GM21786 (cell line): ENCODE measurements around the gene REL.

ENCODE experiments used
- ATAC-seq: cut with Tn5 transposase; IDR thresholded peaks from one replicate; pipeline ENCODE4 v1.9.1; 2021; ENCODE audit not compliant: unreplicated experiment

Gene REL

GRCh38 chr2:60962528-60962927 is 81.2 kb downstream of the REL start:
- no peak for ATAC-seq

- ATAC-seq, result no peak
Observed at GRCh38 chr2:60963190-60963589, 81.8 kb downstream of the REL start.

GRCh38 chr2:60964651-60965498 is 83.5 kb downstream of the REL start:
- no peak for ATAC-seq

GRCh38 chr2:60965499-60965785 is 84.1 kb downstream of the REL start:
- no peak for ATAC-seq

- peak; percentile 69 for ATAC-seq
Observed at GRCh38 chr2:60966507-60967405, 85.4 kb downstream of the REL start.

- no peak for ATAC-seq
Observed at GRCh38 chr2:60972889-60973656, 91.7 kb downstream of the REL start.

- ATAC-seq, result no peak
Observed at GRCh38 chr2:60973705-60974104, 92.3 kb downstream of the REL start.

- no peak for ATAC-seq
Observed at GRCh38 chr2:60974652-60975051, 93.3 kb downstream of the REL start.
